CD14-positive monocyte (primary cell): Measurements from ENCODE around the gene AHI1. TPM values are rescaled to one million over a fixed set of nuclear protein-coding genes. Genes with fewer than 3 reads are reported as not detected.

Experiments used
- DNase-seq, 3 donors: peaks; one replicate each; pipeline ENCODE4 v3.0.0-alpha.2; 2011 to 2022
- H2AFZ ChIP-seq: 2 replicates; pipeline ENCODE4 v1.6.0; 2012; ENCODE audit warnings: mild to moderate bottlenecking, low read depth, low read length, inconsistent platforms; ENCODE audit not compliant: insufficient read depth, poor library complexity, severe bottlenecking
- H3K27ac ChIP-seq, 2 donors: 1 replicate in 1 of 2; 2 replicates in 1 of 2; pipeline ENCODE4 v1.5.1; 2012 to 2013; ENCODE audit warnings: low read length in 2 of 2, control low read depth in 1 of 2, inconsistent platforms in 1 of 2, low read depth in 1 of 2, mild to moderate bottlenecking in 1 of 2
- H3K27me3 ChIP-seq, 2 donors: one replicate each; pipeline versions ENCODE4 v1.6.0 to v1.6.1; 2011 to 2013; ENCODE audit warnings: low read length in 2 of 2; ENCODE audit not compliant: control insufficient read depth in 2 of 2, insufficient read depth in 2 of 2
- H3K36me3 ChIP-seq, 2 donors: replicated peaks in 1 of 2; 1 replicate in 1 of 2; 2 replicates in 1 of 2; pipeline versions ENCODE4 v1.5.1 to v1.6.1; 2012 to 2013; ENCODE audit warnings: low read length in 2 of 2, control low read depth in 1 of 2, inconsistent platforms in 1 of 2, mild to moderate bottlenecking in 1 of 2; ENCODE audit not compliant: insufficient read depth in 2 of 2, control insufficient read depth in 1 of 2
- H3K4me1 ChIP-seq, 2 donors: 1 replicate in 1 of 2; 2 replicates in 1 of 2; pipeline versions ENCODE4 v1.5.1 to v1.6.1; 2012 to 2013; ENCODE audit warnings: low read length in 2 of 2, control low read depth in 1 of 2, inconsistent platforms in 1 of 2, mild to moderate bottlenecking in 1 of 2, moderate library complexity in 1 of 2; ENCODE audit not compliant: insufficient read depth in 2 of 2, control insufficient read depth in 1 of 2
- H3K4me2 ChIP-seq: replicated peaks from 2 replicates; pipeline ENCODE3; 2012; ENCODE audit warnings: low read length, moderate library complexity, mild to moderate bottlenecking; ENCODE audit not compliant: poor library complexity, severe bottlenecking; ENCODE audit errors: extremely low read depth
- H3K4me3 ChIP-seq, 3 experiments: fragments of 200-600 bp in 1 of 3; sonication (generic) in 1 of 3; replicated peaks in 1 of 3; 1 replicate in 2 of 3; 2 replicates in 1 of 3; pipeline ENCODE4 v1.5.1; 2011 to 2013; ENCODE audit warnings: low read length in 3 of 3, mild to moderate bottlenecking in 3 of 3, control low read depth in 2 of 3, low read depth in 2 of 3, inconsistent platforms in 1 of 3, moderate library complexity in 1 of 3
- H3K79me2 ChIP-seq: 2 replicates; pipeline ENCODE4 v1.6.0; 2012; ENCODE audit warnings: mild to moderate bottlenecking, control low read depth, inconsistent platforms, low read length, moderate library complexity; ENCODE audit not compliant: insufficient read depth
- H3K9ac ChIP-seq: 2 replicates; pipeline ENCODE4 v1.6.0; 2017; ENCODE audit warnings: low read length, mild to moderate bottlenecking; ENCODE audit not compliant: insufficient read depth, poor library complexity, severe bottlenecking
- H3K9me3 ChIP-seq, 2 donors: replicated peaks in 1 of 2; 1 replicate in 1 of 2; 2 replicates in 1 of 2; pipeline versions ENCODE4 v1.5.1 to v1.6.1; 2012 to 2013; ENCODE audit warnings: low read length in 2 of 2, control low read depth in 1 of 2; ENCODE audit not compliant: control insufficient read depth in 1 of 2, insufficient read depth in 1 of 2
- H4K20me1 ChIP-seq: 2 replicates; pipeline ENCODE4 v1.6.0; 2012; ENCODE audit warnings: mild to moderate bottlenecking, low read length, control low read depth, moderate library complexity; ENCODE audit not compliant: insufficient read depth
- H3K27ac Mint-ChIP-seq, 7 donors: one replicate each; pipeline ENCODE4 v1.8.0; 2020; ENCODE audit warnings: mild to moderate bottlenecking in 7 of 7, mixed read lengths in 7 of 7, moderate library complexity in 6 of 7, inconsistent platforms in 2 of 7
- H3K27me3 Mint-ChIP-seq, 3 donors: one replicate each; pipeline ENCODE4 v1.8.0; 2021 to 2022; ENCODE audit warnings: low read depth in 3 of 3, mild to moderate bottlenecking in 3 of 3, mixed read lengths in 3 of 3, moderate library complexity in 3 of 3, inconsistent platforms in 1 of 3
- H3K36me3 Mint-ChIP-seq, 2 donors: one replicate each; pipeline ENCODE4 v1.8.0; 2020; ENCODE audit warnings: mixed read lengths in 2 of 2, inconsistent platforms in 1 of 2, mild to moderate bottlenecking in 1 of 2
- H3K4me1 Mint-ChIP-seq: one replicate; pipeline ENCODE4 v1.8.0; 2020; ENCODE audit warnings: mild to moderate bottlenecking, mixed read lengths
- H3K4me3 Mint-ChIP-seq, 2 donors: one replicate each; pipeline ENCODE4 v1.8.0; 2020; ENCODE audit warnings: mild to moderate bottlenecking in 2 of 2, mixed read lengths in 2 of 2, moderate library complexity in 1 of 2
- H3K9me3 Mint-ChIP-seq, 7 donors: one replicate each; pipeline ENCODE4 v1.8.0; 2020 to 2022; ENCODE audit warnings: mixed read lengths in 7 of 7, mild to moderate bottlenecking in 6 of 7, moderate library complexity in 6 of 7, inconsistent platforms in 2 of 7
- WGBS: methylation state at CpG from one replicate; pipeline ENCODE4 v1.1.5; 2013; ENCODE audit warnings: missing lambda C conversion rate; ENCODE audit not compliant: insufficient coverage; 5-methylcytosine and 5-hydroxymethylcytosine counted together
- intact Hi-C, 2 donors: fragments of 100-400 bp; cut with micrococcal nuclease; formaldehyde crosslinking; loops; one replicate each; pipeline versions ENCODE4 v1.15.0 to v1.15.1; 2023
- polyA plus RNA-seq, 3 donors: library from polyadenylated mRNA; depleted of rRNA in 1 of 3; unstranded in 2 of 3; stranded (reverse) in 1 of 3; fragments of 300-500 nt in 2 of 3; fragments of >200 nt in 1 of 3; fragmentation: Illumina TruSeq in 2 of 3; gene quantifications; 1 replicate in 2 of 3; 2 replicates in 1 of 3; pipeline ENCODE4 v1.2.3, GENCODE V29; 2012 to 2021
- TF ChIP-seq, protein P1 (sequence below): fragments of 200-600 bp; IDR thresholded peaks from one replicate; pipeline ENCODE4 v1.8.0; 2022; ENCODE audit warnings: antibody characterized with exemption, mild to moderate bottlenecking

AHI1 gene
- polyA plus RNA-seq, 3 donors: 0.91 to 2.8 (median 1.4) TPM

DNA sequence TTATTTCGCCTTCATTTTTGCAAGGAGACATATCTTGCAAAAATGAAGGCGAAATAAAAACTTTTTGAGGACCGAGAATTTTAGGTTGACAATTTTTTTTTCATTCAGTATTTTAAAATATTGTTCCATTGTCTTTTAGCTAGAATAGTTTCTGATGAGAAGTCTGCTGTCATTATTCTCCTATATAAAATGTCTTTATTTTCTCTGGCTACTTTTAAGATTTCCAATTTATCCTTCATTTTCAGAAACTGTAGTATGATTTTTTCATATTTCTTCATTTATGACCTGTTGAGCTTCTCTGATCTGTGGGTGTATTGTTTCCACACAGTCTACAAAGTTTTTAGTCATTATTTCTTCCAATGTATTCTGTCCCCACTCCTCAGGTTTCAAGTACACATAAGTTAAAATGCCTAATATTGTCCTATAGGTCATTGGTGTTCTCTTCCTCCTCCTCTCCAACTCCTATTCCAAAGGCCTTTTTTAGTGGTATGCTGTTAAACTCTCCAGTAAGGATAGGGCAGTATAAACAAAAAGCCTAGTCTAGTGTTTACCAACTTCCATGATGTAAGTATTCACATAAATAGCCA lies 15.7 kb downstream of the AHI1 start:
- no peak for DNase-seq
- no peak overlapping the region for H3K27ac Mint-ChIP-seq
- peaks cover 43 to 58% of the 10 kb centered on the region in 2 donors for H3K9me3 ChIP-seq
- H3K9me3 Mint-ChIP-seq: peaks cover 38 to 59% (median 58%) of the 10 kb centered on the region in 7 donors
- TF ChIP-seq, protein P1, sequence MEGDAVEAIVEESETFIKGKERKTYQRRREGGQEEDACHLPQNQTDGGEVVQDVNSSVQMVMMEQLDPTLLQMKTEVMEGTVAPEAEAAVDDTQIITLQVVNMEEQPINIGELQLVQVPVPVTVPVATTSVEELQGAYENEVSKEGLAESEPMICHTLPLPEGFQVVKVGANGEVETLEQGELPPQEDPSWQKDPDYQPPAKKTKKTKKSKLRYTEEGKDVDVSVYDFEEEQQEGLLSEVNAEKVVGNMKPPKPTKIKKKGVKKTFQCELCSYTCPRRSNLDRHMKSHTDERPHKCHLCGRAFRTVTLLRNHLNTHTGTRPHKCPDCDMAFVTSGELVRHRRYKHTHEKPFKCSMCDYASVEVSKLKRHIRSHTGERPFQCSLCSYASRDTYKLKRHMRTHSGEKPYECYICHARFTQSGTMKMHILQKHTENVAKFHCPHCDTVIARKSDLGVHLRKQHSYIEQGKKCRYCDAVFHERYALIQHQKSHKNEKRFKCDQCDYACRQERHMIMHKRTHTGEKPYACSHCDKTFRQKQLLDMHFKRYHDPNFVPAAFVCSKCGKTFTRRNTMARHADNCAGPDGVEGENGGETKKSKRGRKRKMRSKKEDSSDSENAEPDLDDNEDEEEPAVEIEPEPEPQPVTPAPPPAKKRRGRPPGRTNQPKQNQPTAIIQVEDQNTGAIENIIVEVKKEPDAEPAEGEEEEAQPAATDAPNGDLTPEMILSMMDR: no peak
- no peak overlapping the region for H2AFZ ChIP-seq
- peaks cover 26 to 47% of the 10 kb centered on the region in 2 donors for H3K36me3 Mint-ChIP-seq
- H3K27ac ChIP-seq: no peak overlapping the region
- H3K4me3 Mint-ChIP-seq: no peak overlapping the region
- H4K20me1 ChIP-seq: no peaks in the 10 kb centered on the region
- H3K4me1 Mint-ChIP-seq: peaks cover 4% of the 10 kb centered on the region
- no peaks in the 10 kb centered on the region for H3K27me3 Mint-ChIP-seq
- H3K4me3 ChIP-seq: no peak overlapping the region
- H3K79me2 ChIP-seq: no peaks in the 10 kb centered on the region
- H3K27me3 ChIP-seq: no peaks in the 10 kb centered on the region
- peaks cover 0 to 51% of the 10 kb centered on the region in 2 donors for H3K36me3 ChIP-seq
- no peaks in the 10 kb centered on the region for H3K4me1 ChIP-seq
- intact Hi-C loops: no loop called here
- H3K4me2 ChIP-seq: no peak overlapping the region
- no CpG with 5 or more reads among the region's 3 CpGs for WGBS
- H3K9ac ChIP-seq: no peak overlapping the region

- no peak overlapping the region for H3K4me2 ChIP-seq
- H3K79me2 ChIP-seq: no peaks in the 10 kb centered on the region
- no peak overlapping the region for H3K9ac ChIP-seq
- Mint-ChIP-seq H3K4me3 (no peak overlapping the region), H3K27me3 (no peaks in the 10 kb centered on the region), H3K4me1 (peaks cover 4% of the 10 kb centered on the region), H3K36me3 (peaks cover 26 to 42% of the 10 kb centered on the region in 2 donors), H3K27ac (no peak overlapping the region), H3K9me3 (peaks cover 38 to 58% (median 56%) of the 10 kb centered on the region in 7 donors)
- no peaks in the 10 kb centered on the region for H3K27me3 ChIP-seq
- no peak overlapping the region for H3K4me3 ChIP-seq
- 86% methylated on average over 2 of the region's 2 CpGs for WGBS
- H3K9me3 ChIP-seq: peaks cover 39 to 58% of the 10 kb centered on the region in 2 donors
- H2AFZ ChIP-seq: no peak overlapping the region
- H4K20me1 ChIP-seq: no peaks in the 10 kb centered on the region
- no peak for DNase-seq
- intact Hi-C loops: no loop called here
- no peak overlapping the region for H3K27ac ChIP-seq
- TF ChIP-seq, protein P1: no peak
- peaks cover 0 to 51% of the 10 kb centered on the region in 2 donors for H3K36me3 ChIP-seq
- H3K4me1 ChIP-seq: no peaks in the 10 kb centered on the region
Observed at GRCh38 chr6:135479601-135480000, 17.9 kb downstream of the AHI1 start.
